Measurements from ENCODE around the gene CD163.
A peak's percentile ranks its signal among the peaks of the same experiment; 100 is the strongest.
"Not testable (repeated sequence)": the region's sequence is repeated elsewhere in the genome, so short reads cannot be mapped to it uniquely, and the experiment has no call there.

Gene CD163

DNA sequence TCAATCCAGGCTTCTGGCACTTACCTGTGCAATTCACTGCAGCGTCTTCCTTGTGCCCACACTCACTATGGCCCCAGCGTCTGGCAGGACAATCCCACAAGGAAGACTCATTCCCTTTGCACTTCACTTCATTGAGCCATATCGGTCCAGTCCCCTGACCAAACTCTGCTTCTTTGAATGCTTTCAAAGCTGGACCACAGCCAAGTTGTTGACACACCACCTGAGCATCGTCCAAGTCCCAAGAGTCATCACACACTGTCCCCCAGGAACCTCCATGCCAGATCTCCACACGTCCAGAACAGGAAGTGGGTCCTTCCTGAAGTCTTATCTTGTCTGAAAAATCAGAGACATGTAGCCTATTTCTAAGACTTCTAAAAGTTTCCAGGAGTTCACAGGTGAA is 20.2 kb downstream of the CD163 start:
- no peaks in the 10 kb centered on the region for H3K36me3 Mint-ChIP-seq
- H3K4me3 Mint-ChIP-seq: no peak overlapping the region
- H3K9me3 Mint-ChIP-seq: no peaks in the 10 kb centered on the region
- H3K27ac Mint-ChIP-seq: no peak overlapping the region
- H3K4me1 Mint-ChIP-seq: no peaks in the 10 kb centered on the region
- no peaks in the 10 kb centered on the region for H3K27me3 Mint-ChIP-seq

DNA sequence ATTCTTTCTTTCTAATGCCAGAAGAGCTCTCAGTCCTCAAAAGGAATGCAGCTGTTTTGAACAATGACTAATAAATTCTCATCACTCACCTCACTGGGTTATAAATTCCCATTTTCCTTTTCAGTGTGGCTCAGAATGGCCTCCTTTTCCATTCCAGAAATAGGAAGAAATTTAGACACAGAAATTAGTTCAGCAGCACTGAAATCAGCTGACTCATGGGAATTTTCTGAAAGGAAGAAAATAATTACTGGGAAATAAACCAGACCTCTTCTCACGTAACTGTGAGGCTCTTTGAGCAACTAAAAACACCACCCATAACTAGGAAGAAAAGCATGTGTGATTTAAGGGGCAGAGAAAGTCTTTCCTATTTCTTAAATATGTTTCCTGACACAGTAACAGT is 23.8 kb downstream of the CD163 start:
- no peaks in the 10 kb centered on the region for H3K27me3 Mint-ChIP-seq

DNA sequence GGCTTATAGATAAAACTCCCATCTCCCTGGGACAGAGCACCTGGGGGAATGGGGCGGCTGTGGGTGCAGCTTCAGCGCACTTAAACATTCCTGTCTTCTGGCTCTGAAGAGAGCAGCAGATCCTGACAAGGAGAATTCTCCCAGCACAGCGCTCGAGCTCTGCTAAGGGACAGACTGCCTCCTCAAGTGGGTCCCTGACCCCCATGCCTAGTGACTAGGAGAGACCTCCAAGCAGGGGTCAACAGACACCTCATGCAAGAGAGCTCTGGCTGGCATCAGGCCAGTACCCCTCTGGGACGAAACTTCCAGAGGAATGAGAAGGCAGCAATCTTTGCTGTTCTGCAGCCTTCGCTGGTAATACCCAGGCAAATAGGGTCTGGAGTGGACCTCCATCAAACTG is 31.5 kb downstream of the CD163 start:
- H3K27me3 Mint-ChIP-seq: peaks cover 6% of the 10 kb centered on the region
- peaks cover 3% of the 10 kb centered on the region for H3K9me3 Mint-ChIP-seq
- H3K36me3 Mint-ChIP-seq: no peaks in the 10 kb centered on the region
- H3K27ac Mint-ChIP-seq: no peak overlapping the region
- H3K4me3 Mint-ChIP-seq: no peak overlapping the region
- H3K4me1 Mint-ChIP-seq: no peaks in the 10 kb centered on the region

More for the DNA sequence above, 23.8 kb downstream of the CD163 start:
- Mint-ChIP-seq H3K27ac (no peak overlapping the region), H3K4me1 (no peaks in the 10 kb centered on the region), H3K36me3 (no peaks in the 10 kb centered on the region), H3K9me3 (peaks cover 3% of the 10 kb centered on the region), H3K4me3 (no peak overlapping the region)

DNA sequence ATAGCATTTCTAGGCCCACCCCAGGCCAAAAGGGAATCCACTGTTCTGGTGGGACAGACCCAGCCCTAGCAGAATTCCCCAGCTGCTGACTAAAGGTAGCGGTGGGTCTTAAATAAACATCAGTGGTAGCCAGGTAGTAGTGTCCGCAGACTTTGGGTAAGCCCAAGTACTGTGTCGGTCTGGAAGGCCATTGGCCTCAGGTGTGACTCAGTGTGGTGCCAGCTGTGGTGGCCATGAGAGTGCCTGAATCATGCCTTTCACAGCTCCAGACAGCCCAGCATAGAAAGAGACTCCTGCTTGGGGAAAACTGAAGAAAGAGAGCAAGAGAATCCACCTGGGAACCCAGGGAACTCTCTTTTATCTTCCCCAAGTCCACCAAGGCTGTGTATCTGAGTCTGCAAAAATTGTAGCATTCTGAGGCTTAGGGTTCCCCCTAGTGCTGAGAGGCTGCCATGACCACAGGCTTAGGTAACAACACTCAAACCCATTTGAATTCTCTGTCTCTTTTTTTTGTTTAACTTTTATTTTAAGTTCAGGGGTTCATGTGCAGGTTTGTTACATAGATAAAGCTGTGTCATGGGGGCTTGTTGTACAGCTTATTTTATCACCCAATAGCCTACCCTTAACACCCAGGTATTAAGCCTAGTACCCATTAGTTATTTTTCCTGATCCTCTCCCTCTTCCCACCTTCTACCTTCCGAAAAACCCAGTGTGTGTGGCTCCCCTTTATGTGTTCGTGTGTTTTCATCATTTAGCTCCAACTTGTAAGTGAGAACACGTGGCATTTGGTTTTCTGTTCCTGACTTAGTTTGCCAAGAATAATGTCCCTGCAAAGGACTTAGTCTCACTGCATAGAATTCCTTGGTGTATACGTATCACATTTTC is 43.0 kb downstream of the CD163 start:
- H3K4me3 Mint-ChIP-seq: no peak overlapping the region
- H3K9me3 Mint-ChIP-seq: peaks cover under 1% of the 10 kb centered on the region
- H3K27ac Mint-ChIP-seq: no peak overlapping the region
- H3K36me3 Mint-ChIP-seq: no peaks in the 10 kb centered on the region
- H3K4me1 Mint-ChIP-seq: no peaks in the 10 kb centered on the region
- peaks cover 7% of the 10 kb centered on the region for H3K27me3 Mint-ChIP-seq

DNA sequence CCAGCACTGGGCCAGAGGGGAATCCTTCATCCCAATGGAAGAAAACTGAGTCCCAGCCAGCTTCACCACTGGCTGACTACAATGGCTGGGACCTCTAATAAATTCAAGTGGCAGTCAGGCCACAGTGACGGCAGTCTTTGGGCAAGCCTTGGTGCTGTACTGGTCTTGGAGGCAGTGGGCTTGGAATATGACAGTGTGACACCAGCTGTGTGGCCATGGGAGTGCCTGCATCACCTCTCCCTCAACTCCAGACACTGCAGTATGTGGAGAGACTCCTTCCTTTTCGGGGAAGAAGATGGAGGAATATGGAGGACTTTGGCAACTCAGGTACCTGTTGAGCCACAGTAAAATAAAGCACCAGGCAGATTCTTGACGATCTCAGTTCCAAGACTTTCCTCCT is 43.6 kb downstream of the CD163 start:
- Mint-ChIP-seq H3K27ac (no peak overlapping the region), H3K36me3 (no peaks in the 10 kb centered on the region)

DNA sequence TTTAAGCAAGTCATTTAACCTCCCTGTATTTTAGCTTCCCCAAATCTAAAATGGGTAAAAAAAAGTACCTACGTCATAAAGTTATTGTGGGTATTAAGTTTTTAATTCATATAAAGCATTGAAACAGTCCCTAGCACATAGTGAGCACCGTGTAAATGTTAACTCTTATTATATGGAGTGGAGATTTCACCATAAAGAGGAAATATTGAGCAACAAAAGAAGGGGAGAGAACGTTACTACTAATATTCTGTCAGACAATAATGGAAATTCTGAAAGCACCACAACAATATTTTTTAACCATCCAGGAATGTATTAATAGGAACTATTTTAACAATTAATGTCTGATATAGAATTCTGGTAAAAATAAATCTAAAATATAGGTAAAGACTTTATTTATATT is 51.8 kb downstream of the CD163 start:
- Mint-ChIP-seq H3K36me3 (no peaks in the 10 kb centered on the region), H3K9me3 (peaks cover 5% of the 10 kb centered on the region), H3K4me3 (no peak overlapping the region), H3K4me1 (no peaks in the 10 kb centered on the region), H3K27ac (no peak overlapping the region), H3K27me3 (peaks cover 1% of the 10 kb centered on the region)

More for the DNA sequence above, 43.6 kb downstream of the CD163 start:
- no peaks in the 10 kb centered on the region for H3K4me1 Mint-ChIP-seq
- H3K9me3 Mint-ChIP-seq: no peaks in the 10 kb centered on the region
- H3K4me3 Mint-ChIP-seq: no peak overlapping the region
- H3K27me3 Mint-ChIP-seq: peaks cover 6% of the 10 kb centered on the region

DNA sequence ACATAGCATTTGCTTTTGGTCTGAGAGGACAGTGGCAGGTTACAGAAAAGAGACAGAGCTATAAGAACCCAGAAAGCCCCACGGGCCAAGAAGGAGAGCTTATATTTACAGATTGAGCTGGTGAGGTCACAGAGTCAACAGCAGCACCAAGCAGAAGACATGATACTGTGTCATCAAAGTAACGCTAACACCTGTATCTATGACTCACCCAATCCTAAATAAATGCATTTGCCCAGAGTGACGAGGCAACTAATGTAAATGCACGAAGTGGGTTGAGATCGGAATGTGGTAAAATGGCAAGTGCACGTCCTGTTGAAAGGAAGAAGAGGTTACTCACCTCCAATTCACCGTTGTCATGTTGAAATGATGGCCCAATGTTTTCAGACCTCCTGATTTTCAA is 52.9 kb downstream of the CD163 start:
- H3K4me1 Mint-ChIP-seq: no peaks in the 10 kb centered on the region
- peaks cover 5% of the 10 kb centered on the region for H3K9me3 Mint-ChIP-seq
- no peak overlapping the region for H3K27ac Mint-ChIP-seq
- no peaks in the 10 kb centered on the region for H3K36me3 Mint-ChIP-seq
- peaks cover 3% of the 10 kb centered on the region for H3K27me3 Mint-ChIP-seq
- H3K4me3 Mint-ChIP-seq: no peak overlapping the region

DNA sequence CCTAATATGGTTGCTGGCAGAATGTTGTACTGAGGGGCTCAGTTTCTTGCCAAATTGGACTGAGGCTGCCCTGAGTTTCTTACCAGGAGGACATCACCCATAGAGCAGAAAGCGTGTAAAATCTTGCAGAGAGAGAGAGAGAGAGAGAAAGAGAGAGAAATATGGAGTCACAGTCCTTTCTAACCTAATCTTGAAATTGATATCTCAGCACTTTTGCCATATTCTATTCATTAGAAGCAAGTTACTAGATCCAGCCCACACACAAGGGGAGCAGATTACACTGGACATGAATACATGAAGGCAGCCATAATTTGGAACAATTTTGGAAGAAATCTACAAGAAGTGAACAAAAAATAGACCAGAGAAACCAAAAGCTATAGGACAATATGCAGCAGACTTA is 55.5 kb downstream of the CD163 start:
- no peak overlapping the region for H3K27ac Mint-ChIP-seq
- no peaks in the 10 kb centered on the region for H3K36me3 Mint-ChIP-seq
- peaks cover 9% of the 10 kb centered on the region for H3K27me3 Mint-ChIP-seq
- no peaks in the 10 kb centered on the region for H3K9me3 Mint-ChIP-seq
- H3K4me1 Mint-ChIP-seq: no peaks in the 10 kb centered on the region
- no peak overlapping the region for H3K4me3 Mint-ChIP-seq

DNA sequence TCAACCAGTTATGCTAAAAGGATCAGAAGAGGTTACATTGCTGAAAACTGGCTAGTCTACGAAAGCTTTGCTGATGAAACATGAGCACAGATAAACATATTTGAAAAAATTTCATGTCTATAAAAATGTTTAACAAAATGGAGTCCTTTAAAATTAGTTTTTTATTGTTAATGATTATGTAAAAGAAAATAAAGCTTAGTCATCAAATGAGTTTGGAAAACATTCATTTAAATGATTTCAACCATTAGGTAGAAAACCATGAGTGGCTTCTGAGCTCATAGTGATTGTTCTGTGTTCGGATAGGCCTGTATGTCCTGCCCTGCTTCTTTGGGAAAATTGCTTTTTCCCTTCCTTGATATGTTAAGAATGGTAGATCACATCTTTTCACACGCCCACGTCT is 59.0 kb downstream of the CD163 start:
- H3K27ac Mint-ChIP-seq: no peak overlapping the region
- H3K4me3 Mint-ChIP-seq: no peak overlapping the region
- H3K36me3 Mint-ChIP-seq: no peaks in the 10 kb centered on the region
- H3K4me1 Mint-ChIP-seq: no peaks in the 10 kb centered on the region
- peaks cover 18% of the 10 kb centered on the region for H3K27me3 Mint-ChIP-seq
- no peaks in the 10 kb centered on the region for H3K9me3 Mint-ChIP-seq

DNA sequence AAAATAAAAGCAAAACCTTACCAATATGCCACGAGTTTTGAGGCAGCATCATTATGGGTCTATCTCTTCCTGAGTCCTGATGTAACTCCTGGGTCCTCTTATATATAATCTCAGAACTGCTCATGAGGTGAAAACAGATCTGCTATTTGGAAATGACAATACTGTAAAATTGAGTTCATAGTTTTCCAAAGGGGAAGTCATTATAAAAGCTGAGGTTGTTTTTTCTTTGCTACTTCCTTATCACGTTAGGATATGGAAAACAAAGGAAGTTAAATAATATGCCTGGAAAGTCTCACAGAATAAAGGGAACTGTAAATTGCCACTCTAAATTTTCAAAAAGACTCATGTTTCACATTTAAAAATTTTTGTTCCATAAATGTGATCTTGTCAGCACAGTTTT is 59.5 kb downstream of the CD163 start, which contains the start of gene CD163L1:
Gene CD163L1, minus strand, starts transcription at position 78 of the 400 bp plus-strand sequence. Its CDS starts 26 bp downstream, at position 52.
- peaks cover 23% of the 10 kb centered on the region for H3K27me3 Mint-ChIP-seq
- H3K4me3 Mint-ChIP-seq: no peak within 1 kb of the TSS
- H3K9me3 Mint-ChIP-seq: no peaks in the 10 kb centered on the region
- no peaks in the 10 kb centered on the region for H3K36me3 Mint-ChIP-seq
- no peaks in the 10 kb centered on the region for H3K4me1 Mint-ChIP-seq
- no peak within 1 kb of the TSS for H3K27ac Mint-ChIP-seq

DNA sequence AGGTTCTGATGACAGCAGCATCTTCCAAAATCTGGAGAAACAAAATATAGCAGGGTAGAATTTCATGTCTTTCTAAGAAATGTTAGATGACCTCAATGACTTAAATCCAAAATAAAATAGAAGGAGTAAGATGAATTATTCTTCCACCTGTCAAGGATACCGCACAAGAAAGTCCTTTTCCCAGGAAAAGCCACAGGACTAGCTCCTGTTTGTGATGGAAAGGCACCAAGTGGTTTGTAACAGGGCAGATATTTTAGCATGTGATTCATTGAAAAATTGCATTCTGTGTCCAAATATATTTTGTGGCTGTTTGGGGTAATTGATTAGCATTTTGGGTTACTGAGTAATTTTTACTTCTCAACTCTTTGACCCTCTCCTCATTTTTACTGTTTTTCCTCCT is 62.4 kb downstream of the CD163 start:
- Mint-ChIP-seq H3K4me3 (no peak overlapping the region), H3K9me3 (no peaks in the 10 kb centered on the region), H3K27me3 (peaks cover 28% of the 10 kb centered on the region), H3K27ac (no peak overlapping the region), H3K4me1 (no peaks in the 10 kb centered on the region), H3K36me3 (no peaks in the 10 kb centered on the region)

DNA sequence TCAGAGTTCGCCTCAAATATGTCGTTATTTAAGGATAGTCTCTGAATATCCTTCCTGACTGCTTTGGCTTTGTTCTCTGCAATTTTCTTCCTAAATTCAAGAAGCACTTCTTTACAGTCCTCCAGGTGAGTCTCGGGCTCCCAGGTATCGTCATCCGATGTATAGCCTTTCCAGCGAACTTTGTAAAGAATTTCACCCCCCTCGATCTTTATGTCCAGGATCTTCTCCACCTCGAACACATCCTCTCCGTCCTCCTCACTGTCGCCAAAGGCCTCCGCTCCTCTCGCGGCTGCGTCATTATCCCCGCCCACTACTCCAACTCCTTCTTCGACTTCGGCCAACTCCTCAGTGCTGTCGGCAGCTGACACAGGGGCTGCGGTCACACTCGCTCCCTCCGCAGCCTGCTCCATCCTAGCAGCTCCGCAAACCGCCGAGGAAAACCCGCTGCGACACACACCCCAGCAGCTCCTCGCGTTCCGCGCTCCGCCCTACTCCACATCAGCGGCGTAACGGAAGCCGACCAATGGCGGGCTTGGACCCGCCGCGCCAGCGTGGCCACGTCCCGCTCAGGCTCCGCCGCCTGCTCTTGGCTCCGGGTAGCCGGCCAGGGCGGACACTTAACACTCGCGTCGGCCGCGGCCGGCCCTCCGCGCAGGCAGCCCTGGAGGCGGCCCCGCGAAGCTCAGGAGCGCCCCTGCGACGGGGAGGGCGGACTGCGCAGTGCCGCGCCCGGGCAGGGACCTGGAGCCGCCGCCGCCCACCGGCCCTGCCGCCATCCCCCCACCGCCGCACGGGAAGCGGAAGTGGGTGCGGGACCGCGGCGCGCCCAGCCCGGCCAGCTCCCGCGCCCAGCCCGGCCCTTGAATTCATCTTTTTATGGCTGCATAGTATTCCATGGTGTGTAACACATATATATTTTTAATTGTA is 63.7 kb downstream of the CD163 start:
- H3K27ac Mint-ChIP-seq: no peak overlapping the region
- peaks cover 26% of the 10 kb centered on the region for H3K27me3 Mint-ChIP-seq
- peak overlapping the region; percentile 40 for H3K4me3 Mint-ChIP-seq
- H3K4me1 Mint-ChIP-seq: no peaks in the 10 kb centered on the region
- H3K9me3 Mint-ChIP-seq: no peaks in the 10 kb centered on the region
- H3K36me3 Mint-ChIP-seq: no peaks in the 10 kb centered on the region

DNA sequence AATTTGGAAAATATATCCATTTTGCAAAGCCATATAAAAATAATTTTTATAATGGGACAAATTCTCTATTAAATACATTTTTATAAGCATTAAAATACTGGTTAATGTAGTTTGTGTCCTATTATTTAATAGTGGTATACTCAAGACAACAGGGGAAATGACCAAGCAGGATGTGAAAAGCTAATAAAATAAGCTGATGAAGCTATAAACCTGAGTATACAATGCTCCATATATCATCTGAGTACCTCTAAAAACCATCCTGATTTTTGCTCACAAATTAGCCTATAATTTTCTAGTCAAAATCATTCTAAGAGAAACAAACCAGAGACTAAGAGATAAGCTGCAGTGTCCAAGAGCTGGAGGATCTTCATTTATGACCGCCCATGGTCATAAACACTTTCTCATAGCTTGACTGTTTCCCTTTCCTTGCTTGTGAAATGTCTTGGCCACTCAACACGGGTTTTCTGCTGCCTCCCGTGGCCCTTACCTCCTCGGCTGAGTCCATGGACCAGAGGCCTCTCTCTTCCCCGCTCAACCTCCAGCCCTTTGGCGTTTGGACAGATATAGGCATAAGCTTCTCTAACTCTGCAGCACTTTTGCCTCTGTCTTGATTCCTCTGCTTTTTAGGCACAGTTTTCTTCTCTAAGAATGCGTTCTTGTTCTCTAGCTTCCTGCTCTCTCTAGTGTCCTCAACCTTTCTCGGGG is 65.1 kb downstream of the CD163 start:
- H3K36me3 Mint-ChIP-seq, H3K9me3 Mint-ChIP-seq, H3K27ac Mint-ChIP-seq, H3K4me3 Mint-ChIP-seq, H3K4me1 Mint-ChIP-seq: not testable (repeated sequence)
- H3K27me3 Mint-ChIP-seq: peaks cover 22% of the 10 kb centered on the region

DNA sequence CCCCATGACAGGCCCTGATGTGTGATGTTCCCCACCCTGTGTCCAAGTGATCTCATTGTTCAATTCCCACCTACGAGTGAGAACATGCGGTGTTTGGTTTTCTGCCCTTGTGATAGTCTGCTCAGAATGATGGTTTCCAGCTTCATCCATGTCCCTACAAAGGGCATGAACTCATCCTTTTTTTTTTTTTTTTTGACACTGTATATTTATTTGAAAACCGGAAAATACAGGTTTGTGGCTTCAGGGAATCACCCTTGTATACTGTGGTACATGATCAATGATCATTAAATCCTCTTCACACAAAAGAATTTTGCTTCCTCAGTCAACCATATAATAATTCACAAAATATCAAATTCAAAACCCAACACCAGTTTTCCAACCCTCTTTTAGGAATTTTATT is 66.1 kb downstream of the CD163 start:
- H3K4me3 Mint-ChIP-seq, H3K27ac Mint-ChIP-seq, H3K4me1 Mint-ChIP-seq, H3K9me3 Mint-ChIP-seq, H3K36me3 Mint-ChIP-seq: not testable (repeated sequence)
- H3K27me3 Mint-ChIP-seq: peaks cover 21% of the 10 kb centered on the region

DNA sequence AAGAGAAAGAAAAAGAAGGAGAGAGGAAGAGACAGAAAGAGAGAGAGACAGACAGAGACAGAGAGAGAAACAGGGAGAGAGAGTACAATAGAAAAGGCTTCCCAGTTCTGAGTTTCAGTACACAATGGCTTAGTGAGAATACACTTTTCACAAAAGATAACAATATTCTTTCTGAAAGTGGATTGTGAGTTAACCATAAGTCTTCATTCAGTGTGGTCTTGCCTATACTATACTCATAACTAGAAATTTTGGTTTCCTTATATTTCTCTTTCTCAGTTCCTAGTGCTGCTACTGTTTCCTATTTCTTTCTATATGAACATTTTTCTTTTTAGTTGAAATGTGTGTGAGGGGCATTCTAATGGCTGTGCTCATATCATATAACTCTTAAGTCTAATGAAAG is 68.9 kb downstream of the CD163 start:
- H3K4me3 Mint-ChIP-seq: no peak overlapping the region
- H3K27ac Mint-ChIP-seq: no peak overlapping the region
- H3K27me3 Mint-ChIP-seq: peaks cover 19% of the 10 kb centered on the region
- no peaks in the 10 kb centered on the region for H3K9me3 Mint-ChIP-seq
- no peaks in the 10 kb centered on the region for H3K4me1 Mint-ChIP-seq
- no peaks in the 10 kb centered on the region for H3K36me3 Mint-ChIP-seq

Data from activated naive CD4-positive, alpha-beta T cell treated with anti-CD3 and anti-CD28 coated beads, Interleukin-2, amount 50 U/mL, for 24 hours (primary cell).